Skin epidermis (tissue), 12 donors: ENCODE measurements around the gene PIEZO2.
"Not testable (repeated sequence)": the region's sequence is repeated elsewhere in the genome, so short reads cannot be mapped to it uniquely, and the experiment has no call there.

Source experiments
- H3K27ac ChIP-seq, 21 experiments: fragments of 200-600 bp; sonication (generic) in 11 of 21; one replicate each; pipeline ENCODE4 v1.5.0; 2020; ENCODE audit warnings: mild to moderate bottlenecking in 3 of 21, inconsistent platforms in 2 of 21, moderate library complexity in 2 of 21
- H3K4me3 ChIP-seq, 7 experiments: fragments of 200-600 bp; sonication (generic) in 2 of 7; one replicate each; pipeline ENCODE4 v1.5.0; 2020; ENCODE audit warnings: inconsistent platforms in 2 of 7, mild to moderate bottlenecking in 2 of 7, moderate library complexity in 1 of 7

The PIEZO2 gene

GRCh38 chr18:11154368-11154989, 5.1 kb upstream of the PIEZO2 start:
- no peak overlapping the region for H3K27ac ChIP-seq
- H3K4me3 ChIP-seq: no peak overlapping the region

GRCh38 chr18:11153097-11153496, 3.7 kb upstream of the PIEZO2 start:
- H3K4me3 ChIP-seq: no peak overlapping the region
- H3K27ac ChIP-seq: no peak overlapping the region

DNA sequence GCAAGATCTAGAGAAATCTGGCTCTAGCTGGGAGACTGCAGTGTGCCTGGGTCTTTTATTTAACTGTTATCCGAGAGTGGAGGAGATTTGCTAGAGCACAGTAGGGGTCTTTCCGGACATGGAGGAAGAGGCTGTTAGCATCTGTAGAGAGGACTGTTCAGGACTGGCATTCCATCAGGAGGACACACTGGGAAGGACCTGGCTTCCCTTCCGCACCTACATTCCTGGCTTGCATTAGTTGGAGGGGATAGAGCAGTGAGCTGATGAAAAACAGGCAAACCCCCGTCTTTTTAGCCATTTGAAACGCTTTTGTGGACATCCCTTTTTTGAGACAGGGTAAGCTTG, 874 bp upstream of the PIEZO2 start:
- Histone ChIP-seq H3K4me3 (no peak overlapping the region), H3K27ac (no peak overlapping the region)

DNA sequence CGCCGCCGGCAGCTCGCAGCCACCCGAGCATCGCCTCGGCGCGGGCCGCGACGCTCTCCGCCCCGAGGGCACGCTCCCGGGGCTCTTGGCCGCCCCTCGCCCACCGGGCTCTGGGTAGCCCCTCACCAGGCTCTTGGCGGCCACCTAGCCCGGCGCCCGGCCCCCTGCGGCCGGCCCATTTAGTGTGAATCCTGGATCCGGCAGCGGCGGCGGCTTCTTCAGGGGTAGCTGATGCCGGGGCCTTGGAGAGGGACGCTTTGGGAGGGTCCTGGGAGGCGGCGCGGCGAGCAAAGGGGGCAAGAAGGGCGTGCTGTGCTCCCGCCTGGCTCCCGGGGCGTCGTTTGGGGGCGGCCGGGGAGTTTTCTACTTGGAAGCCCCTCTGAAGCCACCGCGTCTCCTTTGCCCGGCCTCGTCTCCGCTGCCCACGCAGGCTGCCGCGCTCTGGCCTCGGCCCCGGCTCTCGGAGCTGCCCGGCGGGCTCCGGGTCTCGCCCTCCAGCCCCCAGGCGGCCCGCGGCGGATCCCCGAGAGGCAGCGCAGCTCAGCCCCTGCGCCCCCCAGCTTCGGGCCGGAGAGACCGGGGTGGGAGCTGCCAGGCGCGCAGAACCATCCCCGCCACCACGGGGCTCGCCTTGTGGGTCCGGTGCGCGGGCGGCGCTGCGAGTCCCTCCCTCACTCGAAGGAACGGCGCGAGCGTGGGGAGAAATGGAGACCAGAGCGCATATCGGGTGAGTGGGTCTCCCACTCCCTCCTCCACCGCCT, 509 bp downstream of the PIEZO2 start:
- Histone ChIP-seq H3K4me3 (peak overlapping the region; percentile 7 to 43 (median 23)), H3K27ac (peak overlapping the region in 5 of 21 experiments; percentile 1 to 54 (median 13))

DNA sequence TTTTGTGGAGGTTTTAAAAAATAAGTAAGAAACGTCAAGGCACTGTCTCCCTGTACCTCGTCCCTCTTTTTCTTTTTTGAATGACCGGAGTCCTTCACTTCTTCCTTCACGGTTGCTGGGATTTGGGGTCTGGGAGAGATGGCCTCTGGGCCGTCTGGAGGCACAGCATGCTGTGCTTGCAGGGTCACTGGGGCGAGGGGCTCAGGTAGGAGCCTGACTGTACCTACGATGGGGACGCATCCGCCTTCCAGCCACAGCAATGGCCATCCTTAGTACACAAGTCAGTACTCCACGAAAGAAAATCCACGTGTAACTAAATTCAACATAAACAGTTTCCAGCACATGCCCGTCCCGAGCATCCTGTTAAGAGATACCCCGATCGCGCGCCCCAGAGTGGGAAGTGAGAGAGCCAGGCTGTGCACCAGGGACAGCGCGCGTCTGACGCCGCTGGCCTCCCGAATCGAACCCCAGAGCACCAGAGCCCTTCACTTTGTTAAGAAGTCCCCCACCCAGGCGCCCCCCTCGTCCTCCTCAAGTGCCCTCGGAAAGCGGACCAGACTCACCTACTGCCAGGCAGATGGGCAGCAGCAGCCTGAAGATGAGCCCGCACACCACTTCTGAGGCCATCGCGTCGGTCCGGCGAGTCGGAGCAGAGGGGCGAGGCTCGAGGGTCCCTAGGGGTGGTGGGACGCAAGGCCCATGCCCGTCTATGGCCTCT, 1.2 kb downstream of the PIEZO2 start:
- H3K27ac ChIP-seq: peak overlapping the region in 5 of 21 experiments; percentile 1 to 54 (median 13)
- H3K4me3 ChIP-seq: peak overlapping the region in 6 of 7 experiments; percentile 7 to 43 (median 28)

- H3K27ac ChIP-seq: no peak overlapping the region
- peak overlapping the region in 1 of 7 experiments; percentile 8 for H3K4me3 ChIP-seq
These were observed 1.9 kb downstream of the PIEZO2 start for GRCh38 chr18:11147371-11147951.

GRCh38 chr18:11146947-11147345, 2.4 kb downstream of the PIEZO2 start:
- no peak overlapping the region for H3K27ac ChIP-seq
- H3K4me3 ChIP-seq: no peak overlapping the region

- no peak overlapping the region for H3K4me3 ChIP-seq
- H3K27ac ChIP-seq: no peak overlapping the region
These were observed 3.0 kb downstream of the PIEZO2 start for GRCh38 chr18:11146238-11146946.

DNA sequence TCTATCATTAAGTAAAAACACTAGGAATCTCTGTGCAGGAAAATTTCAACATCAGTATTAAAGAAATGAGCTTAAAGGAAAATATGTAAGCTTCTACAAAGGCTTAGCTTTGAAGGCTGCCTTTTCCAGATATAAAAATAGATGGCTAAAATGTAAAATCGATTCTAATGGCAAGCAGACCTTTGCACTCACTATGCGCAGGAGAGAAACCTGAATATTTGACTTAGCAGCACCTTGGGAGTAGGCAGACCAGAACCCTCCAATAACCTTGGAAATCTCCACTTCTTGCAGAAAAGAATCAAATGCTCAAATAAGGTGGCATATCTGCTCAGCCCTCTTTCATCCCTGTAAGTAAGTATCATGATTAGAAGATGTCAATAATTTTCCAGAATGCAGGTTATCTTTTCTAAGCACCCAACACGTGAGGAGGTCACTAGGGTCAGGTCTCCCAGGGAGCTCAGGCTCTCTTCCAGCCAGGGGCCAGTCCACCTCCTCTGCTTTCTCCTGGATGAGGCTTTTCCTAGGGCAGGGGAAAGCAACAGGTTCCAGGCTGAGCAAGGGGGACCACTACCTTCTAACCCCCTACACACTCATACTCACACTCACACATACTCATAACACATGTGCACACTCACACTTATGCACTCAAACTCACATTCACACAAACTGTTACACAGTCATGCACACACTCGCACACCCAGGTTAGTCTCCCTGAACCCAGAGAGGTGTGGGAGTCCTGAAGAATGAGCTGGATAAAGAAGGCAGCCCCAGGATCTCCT, 3.8 kb downstream of the PIEZO2 start:
- H3K27ac ChIP-seq: no peak overlapping the region
- no peak overlapping the region for H3K4me3 ChIP-seq

GRCh38 chr18:11137400-11137799, 12.0 kb downstream of the PIEZO2 start:
- Histone ChIP-seq H3K4me3 (no peak overlapping the region), H3K27ac (no peak overlapping the region)

GRCh38 chr18:11136241-11136640, 13.1 kb downstream of the PIEZO2 start:
- Histone ChIP-seq H3K4me3 (no peak overlapping the region), H3K27ac (no peak overlapping the region)

GRCh38 chr18:11134940-11135339, 14.4 kb downstream of the PIEZO2 start:
- H3K4me3 ChIP-seq: no peak overlapping the region
- H3K27ac ChIP-seq: no peak overlapping the region

DNA sequence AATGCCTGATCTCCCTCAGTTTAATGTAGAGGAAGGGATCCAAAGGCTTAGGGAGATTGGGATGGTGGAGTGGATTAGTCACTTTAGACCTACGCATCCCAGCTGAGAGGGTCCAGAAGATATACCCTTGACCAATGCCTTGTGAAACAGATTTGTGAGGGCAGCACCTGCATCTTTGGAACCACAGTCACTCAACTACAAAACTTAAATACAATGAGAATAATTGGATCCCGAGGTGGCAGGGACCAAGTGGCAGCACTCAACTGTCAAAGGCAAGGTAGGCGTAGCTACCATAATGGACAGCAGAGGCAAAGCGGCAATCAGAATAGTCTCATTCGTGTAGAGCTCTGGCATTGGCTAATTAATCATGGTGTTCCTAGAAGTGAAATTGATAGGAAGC, 20.3 kb downstream of the PIEZO2 start:
- H3K4me3 ChIP-seq, H3K27ac ChIP-seq: not testable (repeated sequence)

DNA sequence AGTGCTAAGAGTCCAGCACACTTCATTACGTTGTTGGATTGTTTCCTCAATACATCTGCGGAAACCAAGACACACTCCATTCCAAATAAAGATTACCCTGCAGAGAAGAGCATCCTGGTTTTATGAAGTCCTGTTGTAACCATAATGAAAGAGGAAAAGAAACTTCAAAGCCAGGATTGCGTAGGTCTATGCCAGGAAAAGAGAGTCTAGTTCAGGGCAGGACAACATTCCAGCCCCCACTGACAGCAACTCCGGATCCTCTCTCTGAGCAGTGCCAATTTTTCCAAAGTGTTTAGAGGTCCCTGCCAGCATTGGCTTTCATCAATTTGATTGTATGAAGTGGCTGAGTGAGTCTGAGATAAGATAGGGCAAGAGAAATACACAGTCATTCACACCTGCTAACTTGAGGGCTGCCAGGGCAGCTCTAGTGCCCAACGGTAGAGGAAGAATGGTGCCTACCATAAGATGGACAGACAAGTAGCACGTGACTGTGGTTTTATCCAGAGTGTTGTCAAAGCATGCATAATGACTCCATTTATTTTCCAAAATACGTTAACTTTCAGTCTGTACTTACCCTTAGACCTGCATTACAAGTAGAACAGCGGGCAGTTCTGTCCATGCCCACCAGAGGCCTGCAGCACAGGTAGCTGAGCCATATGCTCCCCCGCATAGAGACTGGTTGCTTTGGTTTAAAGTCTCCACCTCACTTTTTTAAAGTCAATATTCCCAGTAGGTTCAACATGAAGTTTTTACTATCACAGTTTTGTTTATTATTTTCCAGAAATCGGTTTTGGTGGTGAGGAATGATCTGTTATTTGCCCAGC, 23.7 kb downstream of the PIEZO2 start:
- no peak overlapping the region for H3K4me3 ChIP-seq
- H3K27ac ChIP-seq: no peak overlapping the region

GRCh38 chr18:11124054-11124453, 25.3 kb downstream of the PIEZO2 start:
- Histone ChIP-seq H3K4me3 (no peak overlapping the region), H3K27ac (no peak overlapping the region)

DNA sequence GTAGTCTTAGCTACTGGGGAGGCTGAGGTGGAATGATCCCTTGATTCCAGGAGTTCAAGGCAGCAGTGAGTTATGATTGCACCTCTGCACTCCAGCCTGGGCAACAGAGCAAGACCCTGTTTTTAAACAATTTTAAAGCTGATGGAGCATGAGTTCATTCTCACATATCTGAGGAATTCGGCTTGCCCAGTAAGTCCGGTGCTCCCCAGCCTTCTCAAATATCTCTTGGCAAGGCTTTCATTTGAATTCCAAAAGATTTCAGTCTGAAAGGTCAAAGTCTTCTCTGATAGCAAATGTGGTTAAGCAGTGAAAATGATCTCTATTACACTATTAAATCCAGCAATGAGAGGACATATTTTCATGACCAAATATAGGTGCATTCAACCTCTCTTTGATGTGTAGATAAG, 27.9 kb downstream of the PIEZO2 start:
- Histone ChIP-seq H3K27ac (no peak overlapping the region), H3K4me3 (no peak overlapping the region)

GRCh38 chr18:11119959-11120587, 29.3 kb downstream of the PIEZO2 start:
- H3K4me3 ChIP-seq: no peak overlapping the region
- no peak overlapping the region for H3K27ac ChIP-seq

GRCh38 chr18:11119550-11119949, 29.8 kb downstream of the PIEZO2 start:
- Histone ChIP-seq H3K4me3 (no peak overlapping the region), H3K27ac (no peak overlapping the region)
